ENCODE measurements around the gene TMEM30B.
"Not testable (repeated sequence)": the region's sequence is repeated elsewhere in the genome, so short reads cannot be mapped to it uniquely, and the experiment has no call there.

TMEM30B gene

GRCh38 chr14:61266436-61266835 lies 14.7 kb downstream of the TMEM30B start:
- no peak for DNase-seq (ENCODE audit: low spot score)

GRCh38 chr14:61264651-61265050 lies 16.5 kb downstream of the TMEM30B start:
- no peak for DNase-seq (ENCODE audit: low spot score)

GRCh38 chr14:61264010-61264571 lies 17.0 kb downstream of the TMEM30B start:
- DNase-seq (ENCODE audit: low spot score), result no peak

GRCh38 chr14:61262082-61262481 lies 19.1 kb downstream of the TMEM30B start:
- DNase-seq (ENCODE audit: low spot score), result no peak

GRCh38 chr14:61260939-61261776 lies 20.0 kb downstream of the TMEM30B start:
- no peak for DNase-seq (ENCODE audit: low spot score)

GRCh38 chr14:61258985-61259384 lies 22.2 kb downstream of the TMEM30B start:
- no peak for DNase-seq (ENCODE audit: low spot score)

- DNase-seq (ENCODE audit: low spot score), result no peak
Measured at GRCh38 chr14:61257469-61258057, 23.6 kb downstream of the TMEM30B start.

GRCh38 chr14:61256826-61257468 lies 24.2 kb downstream of the TMEM30B start:
- no peak for DNase-seq (ENCODE audit: low spot score)

- no peak for DNase-seq (ENCODE audit: low spot score)
Measured at GRCh38 chr14:61255968-61256367, 25.2 kb downstream of the TMEM30B start.

GRCh38 chr14:61254808-61255526 lies 26.2 kb downstream of the TMEM30B start:
- DNase-seq (ENCODE audit: low spot score), result no peak

GRCh38 chr14:61253064-61253738 lies 27.9 kb downstream of the TMEM30B start:
- DNase-seq (ENCODE audit: low spot score), result no peak

GRCh38 chr14:61252369-61253063 lies 28.6 kb downstream of the TMEM30B start:
- peak; percentile 87 for DNase-seq (ENCODE audit: low spot score)

GRCh38 chr14:61250063-61250462 lies 31.1 kb downstream of the TMEM30B start:
- no peak for DNase-seq (ENCODE audit: low spot score)

GRCh38 chr14:61247935-61248334 lies 33.2 kb downstream of the TMEM30B start:
- no peak for DNase-seq (ENCODE audit: low spot score)

GRCh38 chr14:61246721-61247120 lies 34.4 kb downstream of the TMEM30B start:
- no peak for DNase-seq (ENCODE audit: low spot score)

GRCh38 chr14:61244009-61244408 lies 37.1 kb downstream of the TMEM30B start:
- DNase-seq (ENCODE audit: low spot score), result no peak

- DNase-seq (ENCODE audit: low spot score), result no peak
Measured at GRCh38 chr14:61240206-61240605, 40.9 kb downstream of the TMEM30B start.

- not testable (repeated sequence) for DNase-seq (ENCODE audit: low spot score)
Measured at GRCh38 chr14:61239285-61239684, 41.9 kb downstream of the TMEM30B start.

GRCh38 chr14:61238611-61239245 lies 42.4 kb downstream of the TMEM30B start:
- no peak for DNase-seq (ENCODE audit: low spot score)

- DNase-seq (ENCODE audit: low spot score), result no peak
Measured at GRCh38 chr14:61234215-61234916, 46.8 kb downstream of the TMEM30B start.
